ENCODE measurements around the gene NR3C1. TPM values are rescaled to one million over a fixed set of nuclear protein-coding genes. Genes with fewer than 3 reads are reported as not detected.

NR3C1 gene
- total RNA-seq, 3 donors from 2014 or later (not counting 1 experiment from before 2014, with no cell fraction given), result 147 to 168 (median 165) TPM

- Mint-ChIP-seq H3K27ac (peak overlapping the region; percentile 11 to 54), H3K4me3 (no peak overlapping the region), H3K4me1 (peaks cover 83 to 86% of the 10 kb centered on the region in 2 donors), H3K27me3 (ENCODE audit: low read depth in 2 of 2) (no peaks in the 10 kb centered on the region), H3K9me3 (no peaks in the 10 kb centered on the region), H3K36me3 (no peaks in the 10 kb centered on the region)
- H3K4me1 ChIP-seq (ENCODE audit: control insufficient read depth, insufficient read depth, low read length), result no peaks in the 10 kb centered on the region
- no peak overlapping the region for H3K27ac ChIP-seq (ENCODE audit: low read length)
- no peak for TF ChIP-seq CTCF (IDR thresholded peaks at IDR 0.05)
- no peaks in the 10 kb centered on the region for H3K27me3 ChIP-seq (ENCODE audit: control insufficient read depth, insufficient read depth, low read length)
- no peaks in the 10 kb centered on the region for H3K9me3 ChIP-seq (ENCODE audit: control insufficient read depth, insufficient read depth, low read length)
- H3K4me3 ChIP-seq (ENCODE audit: low read length), result no peak overlapping the region
- ATAC-seq, result no peak
- 95% methylated on average over 5 of the region's 6 CpGs for WGBS (ENCODE audit: insufficient coverage)
- no peak for DNase-seq
- intact Hi-C loops (cut with micrococcal nuclease), result no loop called here
- no peaks in the 10 kb centered on the region for H3K36me3 ChIP-seq (ENCODE audit: control insufficient read depth, insufficient read depth, low read length)
These were observed 28.8 kb downstream of the NR3C1 start for GRCh38 chr5:143374496-143375217.

GRCh38 chr5:143373076-143373475 lies 30.4 kb downstream of the NR3C1 start:
- DNase-seq, result no peak
- no peak for ATAC-seq
- Mint-ChIP-seq H3K4me3 (no peak overlapping the region), H3K27me3 (ENCODE audit: low read depth in 2 of 2) (no peaks in the 10 kb centered on the region), H3K9me3 (no peaks in the 10 kb centered on the region), H3K27ac (no peak overlapping the region), H3K36me3 (no peaks in the 10 kb centered on the region), H3K4me1 (peaks cover 82 to 83% of the 10 kb centered on the region in 2 donors)
- H3K9me3 ChIP-seq (ENCODE audit: control insufficient read depth, insufficient read depth, low read length), result no peaks in the 10 kb centered on the region
- 100% methylated on average over 3 of the region's 3 CpGs for WGBS (ENCODE audit: insufficient coverage)
- H3K27ac ChIP-seq (ENCODE audit: low read length), result no peak overlapping the region
- H3K4me1 ChIP-seq (ENCODE audit: control insufficient read depth, insufficient read depth, low read length), result no peaks in the 10 kb centered on the region
- no peaks in the 10 kb centered on the region for H3K36me3 ChIP-seq (ENCODE audit: control insufficient read depth, insufficient read depth, low read length)
- H3K27me3 ChIP-seq (ENCODE audit: control insufficient read depth, insufficient read depth, low read length), result no peaks in the 10 kb centered on the region
- no peak for TF ChIP-seq CTCF (IDR thresholded peaks at IDR 0.05)
- intact Hi-C loops (cut with micrococcal nuclease), result no loop called here
- H3K4me3 ChIP-seq (ENCODE audit: low read length), result no peak overlapping the region

GRCh38 chr5:143372187-143372829 lies 31.2 kb downstream of the NR3C1 start:
- Histone ChIP-seq H3K27me3 (ENCODE audit: control insufficient read depth, insufficient read depth, low read length) (no peaks in the 10 kb centered on the region), H3K36me3 (ENCODE audit: control insufficient read depth, insufficient read depth, low read length) (no peaks in the 10 kb centered on the region), H3K27ac (ENCODE audit: low read length) (no peak overlapping the region), H3K4me1 (ENCODE audit: control insufficient read depth, insufficient read depth, low read length) (no peaks in the 10 kb centered on the region), H3K9me3 (ENCODE audit: control insufficient read depth, insufficient read depth, low read length) (no peaks in the 10 kb centered on the region), H3K4me3 (ENCODE audit: low read length) (no peak overlapping the region)
- Mint-ChIP-seq H3K9me3 (no peaks in the 10 kb centered on the region), H3K27me3 (ENCODE audit: low read depth in 2 of 2) (no peaks in the 10 kb centered on the region), H3K36me3 (no peaks in the 10 kb centered on the region), H3K4me3 (no peak overlapping the region), H3K4me1 (peaks cover 75 to 81% of the 10 kb centered on the region in 2 donors), H3K27ac (peak overlapping the region; percentile 6 to 42)
- 98% methylated on average over 4 of the region's 4 CpGs for WGBS (ENCODE audit: insufficient coverage)
- ATAC-seq, result no peak
- no peak for TF ChIP-seq CTCF (IDR thresholded peaks at IDR 0.05)
- intact Hi-C loops (cut with micrococcal nuclease), result no loop called here
- DNase-seq, result no peak

All from natural killer cell (primary cell).